HL-60/S4 treated with retinoic acid at 250 ng/mL for 4 days and 3 days (cell line): ENCODE results near the gene AGMAT.

ENCODE experiments used
- in situ Hi-C: fragments of 300-500 bp; cut with MboI; formaldehyde crosslinking; loops from 2 replicates; pipeline ENCODE4 v1.7.0; 2022; ENCODE audit warnings: low sequenced_read_pairs

The AGMAT gene

GRCh38 chr1:15568387-15569073, 16.3 kb downstream of the AGMAT start:
- in situ Hi-C loops, result no loop called here

DNA sequence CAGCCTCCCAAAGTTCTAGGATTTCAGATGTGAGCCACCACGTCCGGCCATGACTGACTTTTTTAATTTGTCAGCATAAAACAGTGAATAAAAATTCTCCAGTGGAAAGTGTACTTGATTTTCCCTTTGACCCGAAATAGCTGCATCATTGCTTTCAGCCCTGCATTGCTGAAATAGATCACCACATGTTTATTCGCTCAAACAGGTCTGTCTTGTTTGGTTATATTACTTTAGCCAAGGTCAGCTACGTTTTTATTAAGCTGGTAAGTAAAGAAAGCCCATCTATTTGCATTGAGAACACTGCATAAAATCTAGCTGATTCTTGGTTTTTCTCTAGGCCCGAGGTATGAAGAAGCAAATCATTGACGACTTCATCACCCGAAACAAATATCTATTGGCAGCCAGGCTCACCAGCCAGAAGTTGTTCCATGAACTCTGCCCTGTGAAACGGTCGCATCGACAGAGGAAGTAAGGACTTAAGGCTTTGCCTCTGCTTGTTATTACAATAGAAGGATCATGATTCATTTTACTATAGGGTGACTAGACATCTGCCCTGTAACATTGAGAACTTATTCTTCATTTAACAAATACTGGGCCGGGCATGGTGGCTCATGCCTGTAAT, 25.6 kb downstream of the AGMAT start:
- in situ Hi-C loops, result no loop called here

DNA sequence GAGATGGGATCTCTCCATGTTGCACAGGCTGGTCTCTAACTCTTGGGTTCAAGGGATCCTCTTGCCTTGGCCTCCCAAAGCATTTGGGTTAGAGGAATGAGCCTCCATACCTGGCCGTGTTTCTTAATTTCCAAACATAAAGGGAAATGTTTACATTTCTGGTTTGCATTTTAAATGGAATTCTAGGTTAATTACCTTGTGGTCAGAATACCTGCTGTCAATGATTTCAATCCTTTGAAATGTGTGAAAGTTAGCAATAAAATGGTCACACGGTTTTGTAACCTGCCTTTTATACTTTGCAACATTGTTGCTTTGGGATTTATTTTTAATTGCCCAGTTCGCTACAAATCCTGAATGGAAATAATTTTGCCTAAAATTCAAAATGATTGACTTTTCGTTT, 26.3 kb downstream of the AGMAT start:
- in situ Hi-C loops, result no loop called here

DNA sequence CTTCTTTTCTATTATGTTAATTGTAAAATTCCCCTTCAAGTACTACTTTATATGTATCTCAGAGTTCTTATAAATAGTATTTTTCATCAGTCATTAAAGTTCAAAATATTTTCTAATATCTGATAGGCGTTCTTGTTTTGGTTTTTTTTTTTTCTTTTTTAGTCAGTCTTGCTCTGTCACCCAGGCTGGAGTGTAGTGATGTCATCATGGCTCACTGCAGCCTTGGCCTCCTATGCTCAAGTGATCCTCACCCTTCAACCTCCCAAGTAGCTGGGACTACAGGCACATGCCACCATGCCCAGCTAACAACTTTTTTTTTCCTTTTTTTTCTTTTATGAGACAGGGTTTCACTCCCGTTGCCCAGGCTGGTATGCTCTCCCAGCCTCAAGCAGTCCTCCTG, 27.3 kb downstream of the AGMAT start:
- in situ Hi-C loops, result no loop called here

DNA sequence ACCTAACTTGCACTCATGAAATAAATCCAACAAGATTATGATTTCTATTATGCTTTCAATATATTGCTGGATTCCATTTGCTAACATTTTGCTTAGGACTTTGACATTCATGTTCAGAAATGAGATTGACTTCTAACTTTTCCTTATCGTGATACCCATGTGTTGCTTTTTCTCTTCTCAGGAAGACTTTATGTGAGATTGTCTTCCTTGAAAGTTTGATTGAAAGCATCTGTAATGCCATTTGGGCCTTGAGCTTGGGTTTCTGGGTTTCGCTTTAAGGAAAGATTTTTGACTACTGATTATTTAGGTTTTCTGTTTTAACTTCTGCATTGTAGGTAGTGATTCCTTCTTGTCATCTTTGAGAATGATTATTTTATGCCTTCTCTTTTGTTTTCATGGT, 27.8 kb downstream of the AGMAT start:
- in situ Hi-C loops, result no loop called here

DNA sequence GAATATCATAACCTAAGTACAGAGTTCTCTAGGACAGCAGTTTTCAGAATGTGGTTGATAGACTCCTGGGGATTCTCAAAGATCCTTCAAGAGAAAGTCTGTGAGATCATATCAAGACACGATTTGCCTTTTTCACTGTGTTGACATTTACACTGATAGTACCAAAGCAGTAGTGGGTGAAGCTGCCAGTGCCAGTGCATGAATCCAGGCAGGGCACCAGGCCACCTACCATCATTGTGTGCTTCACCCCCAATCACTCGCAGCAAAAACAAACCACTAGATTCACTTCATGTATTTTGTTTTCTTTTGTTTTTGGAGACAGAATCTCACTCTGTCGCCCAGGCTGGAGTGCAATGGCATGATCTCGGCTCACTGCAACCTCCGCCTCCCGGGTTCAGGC, 34.3 kb downstream of the AGMAT start:
- in situ Hi-C loops, result no loop called here

DNA sequence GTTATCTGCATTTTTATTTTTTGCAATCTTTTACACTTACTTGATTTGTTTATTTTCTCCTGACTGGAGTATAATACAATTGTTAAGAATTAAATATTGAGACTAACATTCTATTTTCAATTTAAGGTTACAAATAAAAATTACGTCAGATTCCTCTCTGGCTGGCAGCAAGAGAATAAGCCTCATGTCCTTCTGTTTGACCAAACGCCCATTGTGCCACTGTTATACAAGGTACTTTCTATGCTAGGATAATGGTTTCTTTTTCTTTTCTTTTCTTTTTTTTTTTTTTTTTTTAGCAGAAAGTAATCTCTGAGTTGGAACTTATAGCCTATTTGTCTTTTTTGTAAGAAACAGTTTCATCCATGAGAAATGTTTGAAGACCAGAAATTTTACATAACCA, 38.2 kb downstream of the AGMAT start:
- in situ Hi-C loops, result no loop called here

GRCh38 chr1:15543589-15544568, 41.0 kb downstream of the AGMAT start:
- in situ Hi-C loops, result no loop called here

DNA sequence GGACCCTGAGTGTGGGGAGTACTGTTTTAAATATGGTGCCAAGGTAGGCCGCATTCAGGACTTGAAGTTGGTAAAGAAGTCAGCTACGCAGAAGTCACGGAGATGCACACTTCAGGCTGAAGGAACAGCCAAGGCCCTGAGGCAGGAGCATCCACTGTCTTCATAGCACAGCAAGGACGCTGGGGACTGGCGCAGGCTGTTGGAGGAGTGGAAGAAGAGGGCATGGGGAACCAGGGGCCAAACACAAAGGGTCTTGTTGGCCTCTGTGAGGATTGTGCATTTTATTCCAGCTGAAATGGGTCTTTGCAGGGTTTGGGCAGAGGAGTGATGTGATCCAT, 41.6 kb downstream of the AGMAT start:
- in situ Hi-C loops, result no loop called here

GRCh38 chr1:15542388-15543250, 42.2 kb downstream of the AGMAT start:
- in situ Hi-C loops, result no loop called here

GRCh38 chr1:15541231-15541792, 43.5 kb downstream of the AGMAT start:
- in situ Hi-C loops, result no loop called here

GRCh38 chr1:15540186-15540585, 44.7 kb downstream of the AGMAT start:
- in situ Hi-C loops, result no loop called here

DNA sequence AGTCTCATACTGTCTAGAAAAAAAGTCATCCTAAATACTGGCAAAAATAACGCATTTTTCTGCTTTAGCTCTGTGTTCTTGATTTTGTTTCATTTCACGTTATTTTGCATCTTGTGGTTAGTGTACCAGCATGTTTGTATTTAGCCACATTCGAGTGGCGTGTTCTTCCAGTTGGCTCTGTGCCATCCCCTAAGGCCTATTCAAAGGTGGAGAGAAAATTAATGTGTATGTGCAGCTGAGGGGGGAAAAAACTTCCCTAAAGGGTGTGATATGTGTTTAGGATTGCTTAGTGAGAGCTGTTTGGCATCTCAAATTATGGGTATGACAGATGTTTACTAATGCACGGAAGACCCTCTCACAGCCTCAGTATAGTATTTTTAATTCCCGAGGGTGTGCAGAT, 46.1 kb downstream of the AGMAT start:
- in situ Hi-C loops, result no loop called here

DNA sequence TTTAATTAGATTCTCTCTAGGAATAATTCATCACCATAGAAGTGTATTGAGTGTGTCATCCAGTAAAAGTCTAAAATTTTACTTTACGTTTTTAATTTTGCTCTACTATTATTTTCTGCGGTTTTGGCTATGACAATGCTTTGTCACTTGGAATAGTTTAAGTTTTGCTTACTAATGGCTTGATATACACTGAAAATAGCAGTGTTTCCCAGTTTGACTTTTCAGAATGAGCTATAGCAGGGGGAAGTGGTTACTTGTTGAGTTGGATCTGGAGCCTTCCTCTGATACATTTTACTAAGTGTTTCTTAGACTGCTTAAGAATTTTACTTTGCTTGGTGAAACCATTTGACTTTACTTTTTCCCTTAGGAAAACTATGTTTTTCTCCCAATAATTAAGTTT, 53.2 kb downstream of the AGMAT start:
- in situ Hi-C loops, result no loop called here

- in situ Hi-C loops, result no loop called here
Observed at GRCh38 chr1:15531003-15531402, 53.8 kb downstream of the AGMAT start.

DNA sequence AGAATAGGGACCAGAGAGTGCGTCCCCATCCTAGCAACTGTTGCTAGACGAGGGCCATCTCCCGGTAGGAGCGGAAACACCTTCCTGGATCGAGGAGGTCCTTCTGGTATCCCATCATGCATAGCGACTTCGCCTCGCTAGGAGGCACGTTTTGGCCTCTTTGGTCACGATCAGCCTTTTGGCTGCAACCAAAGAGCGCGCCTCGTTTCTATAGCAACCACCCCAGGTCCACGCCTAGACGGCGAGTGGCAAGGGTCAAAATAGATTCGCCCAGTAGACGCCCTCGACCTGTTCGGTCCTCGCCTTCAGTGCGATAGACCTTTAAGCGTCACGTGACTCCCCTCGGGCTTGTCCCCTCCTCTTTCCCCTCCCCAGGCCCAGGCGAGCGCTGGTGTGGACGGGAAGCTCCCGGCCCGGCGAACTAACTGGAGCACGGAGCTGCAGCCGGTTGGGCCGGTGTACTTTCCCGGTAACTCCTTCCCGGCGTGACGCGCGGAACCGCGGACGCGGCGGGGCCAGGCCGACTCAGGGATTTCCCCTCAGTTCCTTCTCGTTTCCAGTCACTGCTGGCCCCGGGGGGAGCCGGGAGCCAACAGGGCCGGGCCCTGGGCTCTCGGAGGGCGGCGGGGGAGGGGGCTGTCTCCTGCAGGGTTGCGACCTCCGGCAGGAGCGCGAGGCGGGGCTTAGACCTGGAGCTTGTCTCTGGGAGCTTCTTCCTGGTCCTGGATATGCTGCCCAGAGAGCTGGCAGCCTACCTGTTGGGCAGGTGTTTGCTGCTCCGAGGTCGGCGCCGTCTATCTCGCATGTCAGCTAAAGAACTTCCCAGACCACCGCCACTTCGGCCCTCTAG, 58.1 kb downstream of the AGMAT start, which contains the start of gene DNAJC16:
Gene DNAJC16, plus strand, starts transcription at position 359 of the 850 bp plus-strand sequence. CDS start 2,258 bp downstream, outside the sequence.
- in situ Hi-C loops, result no loop called here

- in situ Hi-C loops, result no loop called here
Observed at GRCh38 chr1:15526021-15526489, 58.8 kb downstream of the AGMAT start.

- in situ Hi-C loops, result no loop called here
Observed at GRCh38 chr1:15525050-15526020, 59.5 kb downstream of the AGMAT start.
